ENCODE results near the gene TLK1. TPM values are rescaled to one million over a fixed set of nuclear protein-coding genes. Genes with fewer than 3 reads are reported as not detected.

Gene TLK1
- total RNA-seq, 1 experiment from 2014 or later, result 79.1 TPM

DNA sequence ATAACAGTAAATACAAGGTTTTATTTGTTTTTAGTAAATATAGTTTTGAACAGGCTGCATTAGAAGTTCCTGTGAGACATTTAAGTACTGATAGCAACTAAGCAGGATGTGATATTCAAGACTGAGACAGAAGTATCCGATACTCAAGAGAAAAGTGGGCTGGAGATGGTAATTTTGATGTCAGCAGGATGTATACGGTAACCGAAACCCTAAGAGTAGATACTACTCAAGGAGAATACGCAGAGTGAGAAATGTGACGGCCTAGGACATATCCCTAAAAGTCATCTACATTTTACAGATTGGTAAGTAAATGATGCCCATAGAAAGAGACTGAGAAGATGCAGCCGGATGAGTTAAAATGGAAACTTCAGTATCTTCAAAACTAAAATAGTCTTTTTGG is 116.3 kb downstream of the TLK1 start:
- no peak for TF ChIP-seq EZH2 (IDR thresholded peaks at IDR 0.05; ENCODE audit: borderline replicate concordance, low read depth, low read length, poor library complexity, severe bottlenecking)
- TF ChIP-seq, protein P1, sequence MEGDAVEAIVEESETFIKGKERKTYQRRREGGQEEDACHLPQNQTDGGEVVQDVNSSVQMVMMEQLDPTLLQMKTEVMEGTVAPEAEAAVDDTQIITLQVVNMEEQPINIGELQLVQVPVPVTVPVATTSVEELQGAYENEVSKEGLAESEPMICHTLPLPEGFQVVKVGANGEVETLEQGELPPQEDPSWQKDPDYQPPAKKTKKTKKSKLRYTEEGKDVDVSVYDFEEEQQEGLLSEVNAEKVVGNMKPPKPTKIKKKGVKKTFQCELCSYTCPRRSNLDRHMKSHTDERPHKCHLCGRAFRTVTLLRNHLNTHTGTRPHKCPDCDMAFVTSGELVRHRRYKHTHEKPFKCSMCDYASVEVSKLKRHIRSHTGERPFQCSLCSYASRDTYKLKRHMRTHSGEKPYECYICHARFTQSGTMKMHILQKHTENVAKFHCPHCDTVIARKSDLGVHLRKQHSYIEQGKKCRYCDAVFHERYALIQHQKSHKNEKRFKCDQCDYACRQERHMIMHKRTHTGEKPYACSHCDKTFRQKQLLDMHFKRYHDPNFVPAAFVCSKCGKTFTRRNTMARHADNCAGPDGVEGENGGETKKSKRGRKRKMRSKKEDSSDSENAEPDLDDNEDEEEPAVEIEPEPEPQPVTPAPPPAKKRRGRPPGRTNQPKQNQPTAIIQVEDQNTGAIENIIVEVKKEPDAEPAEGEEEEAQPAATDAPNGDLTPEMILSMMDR (conservative IDR thresholded peaks at IDR 0.05; ENCODE audit: low read depth, low read length), result no peak
- Histone ChIP-seq H3K4me3 (ENCODE audit: low read depth, low read length, poor library complexity, severe bottlenecking) (no peak overlapping the region), H3K36me3 (ENCODE audit: insufficient read depth, low read length, poor library complexity, severe bottlenecking) (peaks cover 41% of the 10 kb centered on the region), H3K27ac (ENCODE audit: low read depth, low read length, poor library complexity, severe bottlenecking) (no peak overlapping the region), H3K4me1 (ENCODE audit: insufficient read depth, low read length, poor library complexity, severe bottlenecking) (no peaks in the 10 kb centered on the region), H3K27me3 (replicated peaks; ENCODE audit: insufficient read depth, low read depth, low read length, poor library complexity) (no peaks in the 10 kb centered on the region), H3K9me3 (ENCODE audit: low read depth, low read length, poor library complexity, severe bottlenecking) (no peaks in the 10 kb centered on the region)
- ChIA-PET POLR2A (ENCODE audit: low non-redundant PET) (no interaction called here), CTCF (no interaction called here)
- DNase-seq (ENCODE audit: low spot score), result no peak
- no TSS peak for BruUV-seq (replicated peaks)
- intact Hi-C loops (cut with micrococcal nuclease; ENCODE audit: unreplicated experiment), result no loop called here

DNA sequence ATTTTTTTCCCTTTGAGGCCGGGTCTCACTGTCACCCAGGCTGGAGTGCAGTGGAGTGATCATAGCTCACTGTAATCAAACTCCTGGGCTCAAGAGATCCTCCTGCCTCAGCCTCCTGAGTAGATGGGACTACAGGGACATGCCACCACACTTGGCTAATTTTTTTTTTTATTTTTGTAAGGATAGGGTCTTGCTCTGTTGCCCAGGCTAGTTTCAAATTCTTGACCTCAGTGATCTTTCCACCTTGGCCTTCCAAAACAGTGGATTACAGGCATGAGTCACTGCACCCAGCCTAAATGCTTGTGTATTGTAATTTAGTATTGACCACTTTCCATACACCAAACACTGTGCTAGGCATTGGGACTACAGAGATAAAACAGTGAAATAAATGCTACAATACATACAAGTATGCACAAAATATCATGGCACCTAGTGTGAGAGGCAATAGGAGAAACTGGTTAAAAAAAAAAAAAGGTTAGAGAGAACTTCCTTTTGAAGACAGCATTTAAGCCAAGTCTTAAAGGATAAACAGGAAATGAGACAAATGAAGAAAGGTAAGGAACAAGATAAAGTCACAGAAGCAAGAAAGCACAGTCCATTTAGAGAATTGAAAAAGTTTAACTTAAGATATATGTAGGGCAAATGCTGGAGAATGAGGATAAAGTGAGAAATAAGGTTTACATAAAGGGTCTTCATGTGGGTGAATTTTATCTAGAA is 118.3 kb downstream of the TLK1 start:
- Histone ChIP-seq H3K4me3 (ENCODE audit: low read depth, low read length, poor library complexity, severe bottlenecking) (no peak overlapping the region), H3K4me1 (ENCODE audit: insufficient read depth, low read length, poor library complexity, severe bottlenecking) (no peaks in the 10 kb centered on the region), H3K27ac (ENCODE audit: low read depth, low read length, poor library complexity, severe bottlenecking) (no peak overlapping the region), H3K27me3 (replicated peaks; ENCODE audit: insufficient read depth, low read depth, low read length, poor library complexity) (no peaks in the 10 kb centered on the region), H3K36me3 (ENCODE audit: insufficient read depth, low read length, poor library complexity, severe bottlenecking) (peaks cover 46% of the 10 kb centered on the region), H3K9me3 (ENCODE audit: low read depth, low read length, poor library complexity, severe bottlenecking) (no peaks in the 10 kb centered on the region)
- intact Hi-C loops (cut with micrococcal nuclease; ENCODE audit: unreplicated experiment), result no loop called here
- no peak for DNase-seq (ENCODE audit: low spot score)
- BruUV-seq (replicated peaks), result no TSS peak
- TF ChIP-seq EZH2 (IDR thresholded peaks at IDR 0.05; ENCODE audit: borderline replicate concordance, low read depth, low read length, poor library complexity, severe bottlenecking), result no peak
- TF ChIP-seq, protein P1 (conservative IDR thresholded peaks at IDR 0.05; ENCODE audit: low read depth, low read length), result no peak
- CTCF ChIA-PET, result no interaction called here
- POLR2A ChIA-PET (ENCODE audit: low non-redundant PET), result no interaction called here

- intact Hi-C loops (cut with micrococcal nuclease; ENCODE audit: unreplicated experiment), result no loop called here
- Histone ChIP-seq H3K27ac (ENCODE audit: low read depth, low read length, poor library complexity, severe bottlenecking) (no peak overlapping the region), H3K4me3 (ENCODE audit: low read depth, low read length, poor library complexity, severe bottlenecking) (no peak overlapping the region), H3K4me1 (ENCODE audit: insufficient read depth, low read length, poor library complexity, severe bottlenecking) (no peaks in the 10 kb centered on the region), H3K9me3 (ENCODE audit: low read depth, low read length, poor library complexity, severe bottlenecking) (no peaks in the 10 kb centered on the region), H3K36me3 (ENCODE audit: insufficient read depth, low read length, poor library complexity, severe bottlenecking) (peaks cover 42% of the 10 kb centered on the region), H3K27me3 (replicated peaks; ENCODE audit: insufficient read depth, low read depth, low read length, poor library complexity) (no peaks in the 10 kb centered on the region)
- no peak for DNase-seq (ENCODE audit: low spot score)
- no TSS peak for BruUV-seq (replicated peaks)
- no peak for TF ChIP-seq EZH2 (IDR thresholded peaks at IDR 0.05; ENCODE audit: borderline replicate concordance, low read depth, low read length, poor library complexity, severe bottlenecking)
- TF ChIP-seq, protein P1 (conservative IDR thresholded peaks at IDR 0.05; ENCODE audit: low read depth, low read length), result no peak
- POLR2A ChIA-PET (ENCODE audit: low non-redundant PET), result no interaction called here
- CTCF ChIA-PET, result no interaction called here
Observed at GRCh38 chr2:171036532-171036931, 124.2 kb downstream of the TLK1 start.
